ENCODE data around the gene CRAMP1.

- no peak for TF ChIP-seq TEAD4 (IDR thresholded peaks at IDR 0.05; ENCODE audit: borderline replicate concordance, insufficient read depth)
- TF ChIP-seq USF2 (IDR thresholded peaks at IDR 0.05; ENCODE audit: borderline replicate concordance, low read depth, low read length): no peak
- TF ChIP-seq RFX5 (IDR thresholded peaks at IDR 0.05; ENCODE audit: low read length): no peak
- TF ChIP-seq CTCF (IDR thresholded peaks at IDR 0.05): no peak
- no peak for TF ChIP-seq MAX (IDR thresholded peaks at IDR 0.05; ENCODE audit: low read depth)
- no peak for TF ChIP-seq CHD2 (IDR thresholded peaks at IDR 0.05; ENCODE audit: low read length, partially characterized antibody)
- no peak for TF ChIP-seq EP300 (IDR thresholded peaks at IDR 0.05; ENCODE audit: borderline replicate concordance in 1 of 2, low read depth in 1 of 2, low read length in 1 of 2)
Measured at GRCh38 chr16:1651094-1651973, 39.2 kb downstream of the CRAMP1 start.

All from SK-N-SH (cell line).